Measurements from ENCODE around the gene MAPK6.
"Not testable (repeated sequence)": the region's sequence is repeated elsewhere in the genome, so short reads cannot be mapped to it uniquely, and the experiment has no call there.

GRCh38 chr15:52045795-52046298, 26.8 kb downstream of the MAPK6 start:
- TF ChIP-seq POLR2AphosphoS5, TAF1, POLR2A, SPI1 (IDR thresholded peaks at IDR 0.05; ENCODE audit: low read depth, low read length): not testable (repeated sequence)
